ENCODE measurements around the gene PRDM12.
A peak's percentile ranks its signal among the peaks of the same experiment; 100 is the strongest.

The PRDM12 gene

DNA sequence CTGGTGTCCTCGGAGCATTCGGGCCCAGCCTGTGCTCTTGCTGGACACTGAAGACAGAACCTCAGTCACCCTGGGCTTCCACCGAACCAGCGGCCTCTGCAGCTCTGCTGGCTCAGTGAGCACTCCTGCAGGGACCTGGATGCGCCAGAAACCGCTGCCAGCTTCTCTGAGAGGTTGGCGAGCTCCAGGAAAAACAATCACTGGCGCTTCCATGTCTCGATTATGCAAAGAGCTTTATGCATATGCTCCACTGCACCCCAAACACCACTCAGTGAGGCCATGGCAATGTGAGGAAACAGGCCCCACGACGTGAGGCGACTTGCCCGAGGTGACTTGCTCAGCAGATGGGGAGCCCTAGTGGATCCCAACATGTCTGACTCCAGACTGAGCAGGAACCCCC, 11.0 kb downstream of the PRDM12 start:
- in situ Hi-C loops (cut with HindIII; ENCODE audit: low pct_ligation_motif_present, low sequenced_read_pairs) = no loop called here
- peaks cover 4% of the 10 kb centered on the region for H3K27me3 ChIP-seq (replicated peaks)

GRCh38 chr9:130677252-130677651, 12.9 kb downstream of the PRDM12 start:
- Histone ChIP-seq H3K27me3 (replicated peaks) (peaks cover 7% of the 10 kb centered on the region), H3K36me3 (replicated peaks) (no peaks in the 10 kb centered on the region), H3K4me3 (ENCODE audit: low read depth, low read length) (no peak overlapping the region), H3K27ac (no peak overlapping the region)
- in situ Hi-C loops (cut with HindIII; ENCODE audit: low pct_ligation_motif_present, low sequenced_read_pairs) = no loop called here
- TF ChIP-seq, protein P1, sequence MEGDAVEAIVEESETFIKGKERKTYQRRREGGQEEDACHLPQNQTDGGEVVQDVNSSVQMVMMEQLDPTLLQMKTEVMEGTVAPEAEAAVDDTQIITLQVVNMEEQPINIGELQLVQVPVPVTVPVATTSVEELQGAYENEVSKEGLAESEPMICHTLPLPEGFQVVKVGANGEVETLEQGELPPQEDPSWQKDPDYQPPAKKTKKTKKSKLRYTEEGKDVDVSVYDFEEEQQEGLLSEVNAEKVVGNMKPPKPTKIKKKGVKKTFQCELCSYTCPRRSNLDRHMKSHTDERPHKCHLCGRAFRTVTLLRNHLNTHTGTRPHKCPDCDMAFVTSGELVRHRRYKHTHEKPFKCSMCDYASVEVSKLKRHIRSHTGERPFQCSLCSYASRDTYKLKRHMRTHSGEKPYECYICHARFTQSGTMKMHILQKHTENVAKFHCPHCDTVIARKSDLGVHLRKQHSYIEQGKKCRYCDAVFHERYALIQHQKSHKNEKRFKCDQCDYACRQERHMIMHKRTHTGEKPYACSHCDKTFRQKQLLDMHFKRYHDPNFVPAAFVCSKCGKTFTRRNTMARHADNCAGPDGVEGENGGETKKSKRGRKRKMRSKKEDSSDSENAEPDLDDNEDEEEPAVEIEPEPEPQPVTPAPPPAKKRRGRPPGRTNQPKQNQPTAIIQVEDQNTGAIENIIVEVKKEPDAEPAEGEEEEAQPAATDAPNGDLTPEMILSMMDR (IDR thresholded peaks at IDR 0.05; ENCODE audit: low read depth, low read length, missing control alignments) = no peak
- DNase-seq = no peak

More for the DNA sequence above, 11.0 kb downstream of the PRDM12 start:
- no peaks in the 10 kb centered on the region for H3K36me3 ChIP-seq (replicated peaks)
- H3K4me3 ChIP-seq (ENCODE audit: low read depth, low read length) = no peak overlapping the region
- no peak overlapping the region for H3K27ac ChIP-seq
- DNase-seq = no peak
- TF ChIP-seq, protein P1 (IDR thresholded peaks at IDR 0.05; ENCODE audit: low read depth, low read length, missing control alignments) = no peak

- H3K27me3 ChIP-seq (replicated peaks) = peaks cover 7% of the 10 kb centered on the region
- in situ Hi-C loops (cut with HindIII; ENCODE audit: low pct_ligation_motif_present, low sequenced_read_pairs) = no loop called here
- no peak overlapping the region for H3K27ac ChIP-seq
- H3K36me3 ChIP-seq (replicated peaks) = no peaks in the 10 kb centered on the region
- peak; percentile 76 for DNase-seq
- peak overlapping the region; percentile 48 for H3K4me3 ChIP-seq (ENCODE audit: low read depth, low read length)
- TF ChIP-seq, protein P1 (IDR thresholded peaks at IDR 0.05; ENCODE audit: low read depth, low read length, missing control alignments) = no peak
Measured at GRCh38 chr9:130680836-130681768, 16.7 kb downstream of the PRDM12 start.

DNA sequence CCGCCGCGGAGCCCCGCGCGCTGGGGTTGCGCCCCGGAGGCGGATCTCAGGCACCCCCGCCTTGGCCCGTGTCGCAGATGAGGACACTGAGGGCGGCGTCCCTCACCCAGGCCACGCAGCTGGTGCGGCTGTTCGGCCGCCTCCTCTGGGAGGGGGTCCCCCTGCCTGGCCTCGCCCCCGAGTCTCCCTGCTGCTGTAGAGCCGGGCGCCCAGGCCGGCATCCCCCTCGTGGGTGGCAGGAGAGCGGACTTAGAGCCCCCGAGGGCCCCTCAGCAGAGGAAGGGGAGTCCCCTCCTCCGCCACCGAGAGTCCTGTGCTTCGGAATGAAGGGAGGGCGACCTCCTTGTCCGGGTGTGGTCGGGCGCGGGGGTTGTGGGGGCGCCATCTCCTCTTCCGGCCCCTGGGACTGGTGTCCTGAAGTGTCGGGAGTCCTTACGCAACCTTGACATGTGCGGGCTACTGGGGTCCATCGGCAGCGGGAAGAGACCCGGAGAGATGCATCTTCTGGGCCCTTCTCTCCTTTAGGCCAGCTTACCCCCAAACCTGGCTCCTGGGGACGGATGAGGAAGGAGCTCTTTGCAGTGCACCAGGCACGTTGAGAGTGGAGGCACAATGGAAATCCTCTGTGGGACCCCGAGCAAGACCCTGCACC, 17.5 kb downstream of the PRDM12 start:
- DNase-seq = no peak
- TF ChIP-seq, protein P1 (IDR thresholded peaks at IDR 0.05; ENCODE audit: low read depth, low read length, missing control alignments) = no peak
- Histone ChIP-seq H3K27me3 (replicated peaks) (peaks cover 7% of the 10 kb centered on the region), H3K36me3 (replicated peaks) (no peaks in the 10 kb centered on the region), H3K4me3 (ENCODE audit: low read depth, low read length) (peak overlapping the region; percentile 45), H3K27ac (no peak overlapping the region)
- in situ Hi-C loops (cut with HindIII; ENCODE audit: low pct_ligation_motif_present, low sequenced_read_pairs) = no loop called here

GRCh38 chr9:130682421-130683121, 18.2 kb downstream of the PRDM12 start:
- DNase-seq = peak; percentile 42
- in situ Hi-C loops (cut with HindIII; ENCODE audit: low pct_ligation_motif_present, low sequenced_read_pairs) = no loop called here
- TF ChIP-seq, protein P1 (IDR thresholded peaks at IDR 0.05; ENCODE audit: low read depth, low read length, missing control alignments) = peak; percentile 87
- Histone ChIP-seq H3K27me3 (replicated peaks) (peaks cover 7% of the 10 kb centered on the region), H3K27ac (no peak overlapping the region), H3K36me3 (replicated peaks) (no peaks in the 10 kb centered on the region), H3K4me3 (ENCODE audit: low read depth, low read length) (no peak overlapping the region)
